Colonic mucosa (tissue), 4 donors: ENCODE data around the gene MARK3. TPM values are rescaled to one million over a fixed set of nuclear protein-coding genes. Genes with fewer than 3 reads are reported as not detected.

ENCODE experiments used
- DNase-seq: peaks from one replicate; pipeline ENCODE4 v3.0.0-alpha.2; 2020
- H3K27ac ChIP-seq: fragments of 200-600 bp; one replicate; pipeline ENCODE4 v1.8.0; 2021
- H3K27me3 ChIP-seq: fragments of 200-600 bp; one replicate; pipeline ENCODE4 v1.8.0; 2021
- H3K36me3 ChIP-seq: fragments of 200-600 bp; one replicate; pipeline ENCODE4 v1.8.0; 2021
- H3K4me1 ChIP-seq: fragments of 200-600 bp; one replicate; pipeline ENCODE4 v1.8.0; 2021; ENCODE audit warnings: mild to moderate bottlenecking
- H3K4me3 ChIP-seq: fragments of 200-600 bp; one replicate; pipeline ENCODE4 v1.8.0; 2021
- H3K9ac ChIP-seq, 2 donors: one replicate each; pipeline ENCODE4 v1.7.0; 2013; ENCODE audit warnings: control low read depth in 2 of 2, low read depth in 2 of 2, low read length in 2 of 2
- H3K9me3 ChIP-seq: fragments of 200-600 bp; one replicate; pipeline ENCODE4 v1.8.0; 2021
- intact Hi-C: fragments of 100-400 bp; cut with DNase I; formaldehyde crosslinking; loops from one replicate; pipeline ENCODE4 v1.14.1; 2022
- total RNA-seq, 2 donors: library from RNA; stranded (reverse); fragmentation: NEBNext Ultra II Directional in 1 of 2; extraction: Animal tissue kit (Norgen Biotek cat#: 25700) in 1 of 2; gene quantifications; one replicate each; pipeline ENCODE4 v1.2.1, GENCODE V29; 2021
- TF ChIP-seq, protein P1 (sequence below): fragments of 200-600 bp; IDR thresholded peaks from one replicate; pipeline ENCODE4 v1.8.0; 2022; ENCODE audit warnings: antibody characterized with exemption, mild to moderate bottlenecking
- donor health status: healthy.
- donor health status: DM: no; HTN: no; CAD: no.
- donor health status: DM: no; HTN: no; CAD: no.

Gene MARK3
- total RNA-seq, 2 donors from 2014 or later, result 52.5 to 63.6 TPM

- H3K27ac ChIP-seq, result no peak overlapping the region
- intact Hi-C loops, result loop anchor here (5.0 kb wide), 1 partner anchor 44 kb away; no protein-coding TSS in a partner anchor
- no peaks in the 10 kb centered on the region for H3K4me1 ChIP-seq
- H3K36me3 ChIP-seq, result peaks cover 27% of the 10 kb centered on the region
- no peaks in the 10 kb centered on the region for H3K27me3 ChIP-seq
- DNase-seq, result no peak
- H3K9me3 ChIP-seq, result no peaks in the 10 kb centered on the region
- no peak overlapping the region for H3K4me3 ChIP-seq
- TF ChIP-seq, protein P1, sequence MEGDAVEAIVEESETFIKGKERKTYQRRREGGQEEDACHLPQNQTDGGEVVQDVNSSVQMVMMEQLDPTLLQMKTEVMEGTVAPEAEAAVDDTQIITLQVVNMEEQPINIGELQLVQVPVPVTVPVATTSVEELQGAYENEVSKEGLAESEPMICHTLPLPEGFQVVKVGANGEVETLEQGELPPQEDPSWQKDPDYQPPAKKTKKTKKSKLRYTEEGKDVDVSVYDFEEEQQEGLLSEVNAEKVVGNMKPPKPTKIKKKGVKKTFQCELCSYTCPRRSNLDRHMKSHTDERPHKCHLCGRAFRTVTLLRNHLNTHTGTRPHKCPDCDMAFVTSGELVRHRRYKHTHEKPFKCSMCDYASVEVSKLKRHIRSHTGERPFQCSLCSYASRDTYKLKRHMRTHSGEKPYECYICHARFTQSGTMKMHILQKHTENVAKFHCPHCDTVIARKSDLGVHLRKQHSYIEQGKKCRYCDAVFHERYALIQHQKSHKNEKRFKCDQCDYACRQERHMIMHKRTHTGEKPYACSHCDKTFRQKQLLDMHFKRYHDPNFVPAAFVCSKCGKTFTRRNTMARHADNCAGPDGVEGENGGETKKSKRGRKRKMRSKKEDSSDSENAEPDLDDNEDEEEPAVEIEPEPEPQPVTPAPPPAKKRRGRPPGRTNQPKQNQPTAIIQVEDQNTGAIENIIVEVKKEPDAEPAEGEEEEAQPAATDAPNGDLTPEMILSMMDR, result no peak
- no peak overlapping the region for H3K9ac ChIP-seq
Measured at GRCh38 chr14:103503296-103503695, 118.1 kb downstream of the MARK3 start.

- no peaks in the 10 kb centered on the region for H3K4me1 ChIP-seq
- H3K4me3 ChIP-seq, result no peak overlapping the region
- no peak overlapping the region for H3K9ac ChIP-seq
- H3K27me3 ChIP-seq, result no peaks in the 10 kb centered on the region
- intact Hi-C loops, result loop anchor here (5.0 kb wide), 1 partner anchor 42 kb away; no protein-coding TSS in a partner anchor
- TF ChIP-seq, protein P1, result no peak
- no peak overlapping the region for H3K27ac ChIP-seq
- no peak for DNase-seq
- peaks cover 27% of the 10 kb centered on the region for H3K36me3 ChIP-seq
- no peaks in the 10 kb centered on the region for H3K9me3 ChIP-seq
Measured at GRCh38 chr14:103504991-103505565, 119.9 kb downstream of the MARK3 start.

GRCh38 chr14:103507751-103508150, 122.5 kb downstream of the MARK3 start:
- Histone ChIP-seq H3K9ac (no peak overlapping the region), H3K27me3 (no peaks in the 10 kb centered on the region), H3K9me3 (no peaks in the 10 kb centered on the region), H3K4me3 (no peak overlapping the region), H3K27ac (no peak overlapping the region), H3K4me1 (peaks cover 5% of the 10 kb centered on the region), H3K36me3 (peaks cover 21% of the 10 kb centered on the region)
- no peak for DNase-seq
- intact Hi-C loops, result no loop called here
- TF ChIP-seq, protein P1, result no peak

DNA sequence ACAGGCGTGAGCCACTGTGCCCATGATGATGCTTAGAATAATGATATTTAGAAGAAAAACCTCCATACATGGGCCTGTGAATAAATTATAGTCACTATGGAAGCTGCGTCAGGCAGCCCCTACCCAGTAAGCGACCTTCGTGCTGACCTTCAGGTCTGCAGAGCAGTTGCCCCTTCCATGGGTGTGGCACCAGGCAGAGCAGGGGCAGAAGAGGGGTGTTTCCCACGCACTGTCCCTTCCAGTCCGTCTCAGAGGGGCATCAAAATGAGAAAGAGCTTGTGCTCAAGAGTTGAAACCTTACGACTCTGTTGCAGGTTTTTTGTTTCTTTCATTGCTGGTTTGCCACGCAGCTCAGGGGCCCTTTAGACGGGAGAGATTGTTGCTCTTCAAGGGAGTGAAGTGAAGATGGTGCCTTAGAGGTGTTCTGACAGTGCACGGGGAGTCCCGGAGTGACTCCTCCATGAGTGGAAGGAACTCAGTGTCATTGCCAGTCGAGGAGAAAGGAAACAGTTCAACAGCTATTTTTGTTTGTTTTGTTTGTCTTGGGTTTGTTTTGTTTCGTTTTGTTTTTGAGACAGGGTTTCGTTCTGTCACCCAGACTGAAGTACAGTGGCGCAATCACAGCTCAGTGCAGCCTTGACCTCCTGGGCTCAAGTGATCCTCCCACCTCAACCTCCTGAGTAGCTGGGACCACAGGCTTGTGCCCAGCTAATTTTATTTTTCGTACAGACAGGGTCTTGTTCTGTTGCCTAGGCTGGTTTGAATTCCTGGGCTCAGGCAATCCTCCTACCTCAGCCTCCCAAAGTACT, 123.5 kb downstream of the MARK3 start:
- no peak for DNase-seq
- Histone ChIP-seq H3K4me3 (no peak overlapping the region), H3K4me1 (peaks cover 8% of the 10 kb centered on the region), H3K9me3 (no peaks in the 10 kb centered on the region), H3K36me3 (peaks cover 16% of the 10 kb centered on the region), H3K9ac (no peak overlapping the region), H3K27me3 (no peaks in the 10 kb centered on the region), H3K27ac (no peak overlapping the region)
- intact Hi-C loops, result no loop called here
- TF ChIP-seq, protein P1, result no peak

DNA sequence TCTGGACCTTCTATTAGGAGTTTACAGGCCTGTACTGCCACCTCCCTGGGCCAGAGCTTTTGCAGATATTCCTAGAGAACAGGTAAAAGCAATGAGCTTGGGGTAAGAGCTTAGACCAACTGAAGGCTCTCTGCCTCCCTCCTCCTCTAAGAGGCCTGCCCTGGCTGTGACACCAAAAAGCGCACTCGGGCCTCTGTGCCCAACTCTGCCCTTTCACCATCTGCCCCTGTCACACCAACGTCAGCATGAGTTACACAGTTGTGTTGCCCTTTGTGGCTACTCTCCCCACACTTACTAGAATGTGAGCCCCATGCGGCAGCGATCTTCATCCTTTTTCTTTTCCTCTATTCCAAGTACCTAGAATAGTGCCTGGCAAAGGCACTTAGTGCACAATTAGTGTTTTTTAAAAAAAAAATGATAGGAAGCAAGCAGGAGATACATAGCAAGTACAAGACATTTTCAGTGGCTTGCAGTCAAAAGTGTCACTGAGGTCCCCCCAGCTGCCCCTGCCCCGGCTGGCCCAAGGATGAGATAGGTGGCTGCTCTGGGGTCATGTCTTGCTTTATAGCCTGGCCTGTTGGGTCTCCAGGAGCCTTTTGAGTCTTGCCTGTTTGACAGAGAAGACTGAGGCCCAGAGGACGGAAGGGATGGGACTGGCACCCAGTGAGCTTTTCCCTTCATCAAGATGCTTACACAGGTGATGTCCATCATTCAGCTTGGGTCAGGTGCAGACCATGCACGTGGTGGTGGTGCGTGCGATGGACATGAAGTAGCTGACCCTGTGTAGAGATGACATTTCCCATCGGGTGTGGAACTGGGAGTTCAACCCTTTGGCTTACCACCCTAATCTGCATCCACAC, 124.9 kb downstream of the MARK3 start:
- intact Hi-C loops, result no loop called here
- no peaks in the 10 kb centered on the region for H3K9me3 ChIP-seq
- H3K4me1 ChIP-seq, result peaks cover 8% of the 10 kb centered on the region
- no peaks in the 10 kb centered on the region for H3K27me3 ChIP-seq
- no peak overlapping the region for H3K4me3 ChIP-seq
- no peak for DNase-seq
- no peak overlapping the region for H3K9ac ChIP-seq
- TF ChIP-seq, protein P1, result no peak
- peaks cover 7% of the 10 kb centered on the region for H3K36me3 ChIP-seq
- H3K27ac ChIP-seq, result no peak overlapping the region
